GM12878 (cell line): ENCODE data around the gene METTL23. TPM values are rescaled to one million over a fixed set of nuclear protein-coding genes. Genes with fewer than 3 reads are reported as not detected.

Experiments
- ASH2L ChIP-seq: fragments of 300-600, 200-600 bp; sonication (generic); IDR thresholded peaks from 2 replicates; pipeline ENCODE4 v1.6.1; 2017; ENCODE audit warnings: low read depth, mild to moderate bottlenecking, borderline replicate concordance
- ATF2 ChIP-seq: IDR thresholded peaks from 2 replicates; pipeline ENCODE4 v1.6.1; 2012; ENCODE audit warnings: low read length, inconsistent platforms
- BCLAF1 ChIP-seq: fragments of 450-650 bp; IDR thresholded peaks from 2 replicates; pipeline ENCODE4 v1.6.1; 2017; ENCODE audit warnings: antibody characterized with exemption, mild to moderate bottlenecking, moderate library complexity
- CBX3 ChIP-seq: fragments of 200-600 bp; sonication (generic); IDR thresholded peaks from 2 replicates; pipeline ENCODE4 v1.6.1; 2016; ENCODE audit warnings: low read depth, borderline replicate concordance
- HDAC2 ChIP-seq: fragments of 200-600 bp; sonication (generic); IDR thresholded peaks from 2 replicates; pipeline ENCODE4 v1.6.1; 2017
- HDGF ChIP-seq: fragments of 450-650 bp; IDR thresholded peaks from 2 replicates; pipeline ENCODE4 v1.6.1; 2016; ENCODE audit warnings: antibody characterized with exemption
- HSF1 ChIP-seq: fragments of 150-350 bp; IDR thresholded peaks from 2 replicates; pipeline ENCODE4 v1.6.1; 2014; ENCODE audit warnings: mild to moderate bottlenecking, low read depth, low read length
- IRF3 ChIP-seq: fragments of 450-650 bp; IDR thresholded peaks from 2 replicates; pipeline ENCODE4 v1.6.1; 2014; ENCODE audit warnings: mild to moderate bottlenecking
- KLF5 ChIP-seq: fragments of 450-650 bp; IDR thresholded peaks from 2 replicates; pipeline ENCODE4 v1.6.1; 2014; ENCODE audit warnings: mild to moderate bottlenecking; ENCODE audit not compliant: partially characterized antibody
- NBN ChIP-seq: fragments of 450-650 bp; IDR thresholded peaks from 2 replicates; pipeline ENCODE4 v1.6.1; 2016
- NFIC ChIP-seq: IDR thresholded peaks from 2 replicates; pipeline ENCODE4 v1.6.1; 2012; ENCODE audit warnings: low read depth, mild to moderate bottlenecking, inconsistent platforms, low read length, moderate library complexity
- NR2C2 ChIP-seq: IDR thresholded peaks from 2 replicates; pipeline ENCODE4 v1.6.1; 2011; ENCODE audit warnings: borderline replicate concordance, low read depth; ENCODE audit not compliant: control insufficient read depth, insufficient read length
- PAX5 ChIP-seq: IDR thresholded peaks from 2 replicates; pipeline ENCODE4 v1.6.1; 2011; ENCODE audit warnings: low read depth, low read length, borderline replicate concordance
- RCOR1 ChIP-seq: conservative IDR thresholded peaks from 2 replicates; pipeline ENCODE4 v1.6.1; 2012; ENCODE audit warnings: low read depth, low read length, improper control_type of control experiment
- RELB ChIP-seq: fragments of 450-650 bp; IDR thresholded peaks from 2 replicates; pipeline ENCODE4 v1.6.1; 2017; ENCODE audit warnings: low read depth, mild to moderate bottlenecking, moderate library complexity
- RFX5 ChIP-seq: IDR thresholded peaks from 2 replicates; pipeline ENCODE4 v1.6.1; 2011; ENCODE audit warnings: low read depth, low read length, improper control_type of control experiment
- SMAD1 ChIP-seq: fragments of 450-650 bp; IDR thresholded peaks from 2 replicates; pipeline ENCODE4 v1.6.1; 2018; ENCODE audit warnings: mild to moderate bottlenecking, low read depth; ENCODE audit not compliant: partially characterized antibody
- SP1 ChIP-seq: IDR thresholded peaks from one replicate; pipeline ENCODE4 v1.6.1; 2011; ENCODE audit warnings: low read depth, low read length
- SRF ChIP-seq, 2 experiments: IDR thresholded peaks; 2 replicates each; pipeline ENCODE4 v1.6.1; 2011; ENCODE audit warnings: low read depth in 2 of 2, low read length in 2 of 2, mild to moderate bottlenecking in 1 of 2, moderate library complexity in 1 of 2
- SUZ12 ChIP-seq: fragments of 200-600 bp; sonication (generic); IDR thresholded peaks from one replicate; pipeline ENCODE4 v1.6.1; 2018; ENCODE audit warnings: antibody characterized with exemption, mild to moderate bottlenecking; ENCODE audit not compliant: unreplicated experiment
- TARDBP ChIP-seq: IDR thresholded peaks from 2 replicates; pipeline ENCODE4 v1.6.1; 2016; ENCODE audit warnings: borderline replicate concordance
- TCF3 ChIP-seq: IDR thresholded peaks from 2 replicates; pipeline ENCODE4 v1.6.1; 2012; ENCODE audit warnings: low read depth, mild to moderate bottlenecking, low read length, borderline replicate concordance; ENCODE audit not compliant: insufficient read depth
- TCF7 ChIP-seq: IDR thresholded peaks from 2 replicates; pipeline ENCODE4 v1.6.1; 2014; ENCODE audit warnings: antibody characterized with exemption, borderline replicate concordance
- WRNIP1 ChIP-seq: IDR thresholded peaks from 2 replicates; pipeline ENCODE4 v1.6.1; 2011; ENCODE audit warnings: low read depth, low read length, improper control_type of control experiment, borderline replicate concordance
- polyA plus RNA-seq, 11 experiments: library from polyadenylated mRNA; depleted of rRNA in 4 of 11; unstranded in 6 of 11; stranded (reverse) in 5 of 11; fragments of >200 nt; fragmentation: Nextera tagmentation in 4 of 11; fragmentation: Illumina TruSeq in 1 of 11; extraction: Ambion mirVana in 4 of 11; extraction: Trizol in 1 of 11; gene quantifications; 1 replicate in 1 of 11; 2 replicates in 10 of 11; pipeline versions ENCODE4 v1.2.1 to v1.2.3, GENCODE V29; 2011 to 2016; ENCODE audit warnings: inconsistent platforms in 2 of 11, missing spikeins in 2 of 11, low read depth in 1 of 11
- total RNA-seq, 4 experiments: library from RNA; depleted of rRNA in 3 of 4; stranded (reverse); fragments of >200 nt in 3 of 4; fragmentation: Illumina TruSeq in 1 of 4; extraction: Trizol in 1 of 4; gene quantifications; 2 replicates each; pipeline versions ENCODE4 v1.2.1 to v1.2.3, GENCODE V29; 2013 to 2021

The METTL23 gene
- total and polyA plus RNA-seq, 10 of the 15 experiments (the other 5 are each of a cell fraction or from before 2014, with no cell fraction given): 25.6 to 61.5 (median 30.9) TPM

- no peak for TF ChIP-seq CBX3
- TF ChIP-seq HSF1: no peak
- peak; percentile 83 for TF ChIP-seq SP1
- TF ChIP-seq KLF5: peak; percentile 92
- peak; percentile 46 to 60; a peak in 2 of 4 replicates for TF ChIP-seq SRF (IDR thresholded peaks at IDR 0.05; ENCODE audit: low read depth in 2 of 2, low read length in 2 of 2)
- TF ChIP-seq ASH2L: no peak
- TF ChIP-seq NFIC: no peak
- TF ChIP-seq WRNIP1: no peak
- TF ChIP-seq SMAD1: peak; percentile 92
- TF ChIP-seq RFX5: no peak
- TF ChIP-seq TCF7: 0 out of 2 replicates have a peak, but pooled peaks have one; percentile 10
- peak; percentile 85 for TF ChIP-seq NBN
- TF ChIP-seq IRF3: no peak; the same call in 1 of the 2 replicates
- TF ChIP-seq HDAC2: no peak
- TF ChIP-seq PAX5: no peak; the same call in 1 of the 2 replicates
- peak; percentile 78 for TF ChIP-seq TARDBP
- TF ChIP-seq RELB: peak; percentile 72; the same call in 1 of the 2 replicates
- peak; percentile 12; the same call in 1 of the 2 replicates for TF ChIP-seq HDGF
- TF ChIP-seq RCOR1: no peak
- TF ChIP-seq BCLAF1: no peak
- no peak for TF ChIP-seq ATF2
- no peak for TF ChIP-seq SUZ12
- TF ChIP-seq TCF3: peak; percentile 94
- no peak for TF ChIP-seq NR2C2
Measured at GRCh38 chr17:76737082-76737675, 10.5 kb downstream of the METTL23 start, which contains the start of gene SRSF2 (continued).
